KG1 (cell line): ENCODE measurements around the gene PAPOLB.

Experiments
- DNase-seq: peaks from one replicate; lab custom pipeline; 2025; lab: John Stamatoyannopoulos, UW

PAPOLB gene

GRCh38 chr7:4841836-4842235, 20.0 kb downstream of the PAPOLB start:
- DNase-seq, result no peak

DNA sequence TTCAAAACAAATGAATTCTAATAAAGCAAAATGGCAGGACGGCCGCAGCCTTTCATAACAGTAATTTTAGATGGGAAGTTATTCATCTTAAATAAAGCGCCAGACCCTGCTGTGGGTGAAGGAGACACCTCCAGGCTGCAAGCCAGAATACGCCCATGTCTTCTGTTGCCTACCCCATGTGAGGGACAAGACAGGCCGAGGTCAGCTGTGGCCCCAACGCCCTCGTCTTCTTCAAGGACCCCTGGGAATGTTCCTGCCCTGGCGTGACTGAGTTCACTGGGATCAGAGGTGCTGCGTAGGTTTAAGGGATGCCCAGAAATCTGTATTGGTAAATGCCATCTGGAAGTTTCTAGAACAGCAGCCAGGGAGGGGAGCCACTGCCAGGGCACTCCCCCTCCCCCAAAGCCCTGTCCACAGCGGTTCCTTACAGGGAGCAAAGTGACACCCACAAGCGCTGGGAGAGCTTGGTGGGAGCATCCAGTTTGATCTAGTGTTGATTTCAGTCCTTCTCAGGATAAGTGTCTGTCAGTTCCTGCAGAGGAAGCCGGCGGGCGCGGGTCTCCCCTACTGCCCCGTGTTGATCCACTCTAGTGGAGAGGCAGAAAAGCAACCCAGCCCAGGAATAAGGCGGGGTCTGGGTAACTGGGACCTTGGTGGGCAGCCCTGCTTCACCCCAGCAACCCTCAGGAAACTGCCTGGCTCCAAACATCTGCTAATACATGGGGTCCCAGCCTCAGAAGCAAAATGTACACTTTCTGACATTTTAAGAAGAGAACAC, 20.6 kb downstream of the PAPOLB start:
- no peak for DNase-seq

- DNase-seq, result no peak
Measured at GRCh38 chr7:4840079-4840501, 21.7 kb downstream of the PAPOLB start.

- DNase-seq, result no peak
Measured at GRCh38 chr7:4838626-4839334, 23.1 kb downstream of the PAPOLB start.

GRCh38 chr7:4837803-4838625, 23.8 kb downstream of the PAPOLB start:
- DNase-seq, result no peak

DNA sequence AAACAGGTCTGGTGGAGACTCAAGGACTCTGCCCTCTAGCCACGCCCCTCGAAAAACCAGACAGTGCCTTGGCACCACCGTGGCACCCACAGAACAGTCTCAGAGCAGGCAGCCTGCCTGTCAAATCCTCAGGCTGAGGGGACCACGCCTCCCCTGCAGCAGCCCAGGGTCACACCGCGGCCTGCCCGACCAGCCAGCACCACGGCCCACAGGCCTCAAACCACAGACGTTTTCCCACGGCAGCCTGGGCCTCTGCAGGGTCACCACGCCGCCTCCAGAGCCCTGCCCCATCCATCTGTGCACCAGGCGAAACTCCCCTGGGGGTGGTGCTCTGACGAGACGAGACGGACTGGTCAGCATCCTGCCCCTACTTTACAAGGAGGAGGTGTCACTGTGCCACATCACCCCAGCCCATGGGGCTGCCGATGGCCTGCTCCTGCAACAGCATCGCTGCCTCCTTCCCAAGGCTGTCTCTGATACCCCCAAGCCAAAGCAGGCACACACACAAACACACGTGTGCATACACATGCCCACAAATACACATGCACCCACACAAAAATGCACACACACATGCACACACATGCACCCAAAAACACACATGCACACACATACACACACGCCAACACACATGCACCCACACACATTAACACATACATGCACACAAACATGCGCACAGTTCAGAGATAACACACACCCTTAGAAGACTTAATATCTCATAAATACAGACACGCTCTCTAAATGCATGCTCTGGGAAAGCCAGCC, 24.6 kb downstream of the PAPOLB start:
- no peak for DNase-seq

- no peak for DNase-seq
Measured at GRCh38 chr7:4836206-4836661, 25.6 kb downstream of the PAPOLB start.

GRCh38 chr7:4835398-4836205, 26.2 kb downstream of the PAPOLB start:
- DNase-seq, result no peak

- DNase-seq, result no peak
Measured at GRCh38 chr7:4834601-4835397, 27.0 kb downstream of the PAPOLB start.

- no peak for DNase-seq
Measured at GRCh38 chr7:4833691-4834600, 27.9 kb downstream of the PAPOLB start.

GRCh38 chr7:4833176-4833575, 28.7 kb downstream of the PAPOLB start:
- no peak for DNase-seq

DNA sequence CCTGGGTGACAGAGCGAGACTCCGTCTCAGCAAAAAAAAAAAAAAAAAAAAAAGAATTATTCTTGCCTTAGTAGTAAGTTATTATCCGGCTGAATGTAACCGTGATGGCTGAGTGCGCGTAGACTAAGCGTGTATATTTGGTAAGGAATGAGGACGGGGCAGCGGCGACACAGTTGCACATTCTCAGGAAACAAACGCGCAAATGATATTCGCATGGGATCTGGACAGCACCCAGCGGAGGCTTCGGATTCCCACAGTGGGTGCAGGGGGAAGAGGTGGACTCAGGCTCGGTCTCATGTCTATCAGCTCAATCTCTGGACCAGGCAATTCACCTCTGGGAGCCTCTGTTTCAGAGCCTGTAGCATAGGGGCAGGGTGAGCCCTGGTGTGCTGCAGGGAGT, 29.1 kb downstream of the PAPOLB start:
- DNase-seq, result no peak

GRCh38 chr7:4831723-4832495, 29.9 kb downstream of the PAPOLB start:
- DNase-seq, result no peak

- peak; percentile 14 for DNase-seq
Measured at GRCh38 chr7:4830176-4830575, 31.7 kb downstream of the PAPOLB start.

GRCh38 chr7:4828720-4829383, 33.0 kb downstream of the PAPOLB start:
- no peak for DNase-seq

GRCh38 chr7:4825081-4825480, 36.7 kb downstream of the PAPOLB start:
- no peak for DNase-seq

DNA sequence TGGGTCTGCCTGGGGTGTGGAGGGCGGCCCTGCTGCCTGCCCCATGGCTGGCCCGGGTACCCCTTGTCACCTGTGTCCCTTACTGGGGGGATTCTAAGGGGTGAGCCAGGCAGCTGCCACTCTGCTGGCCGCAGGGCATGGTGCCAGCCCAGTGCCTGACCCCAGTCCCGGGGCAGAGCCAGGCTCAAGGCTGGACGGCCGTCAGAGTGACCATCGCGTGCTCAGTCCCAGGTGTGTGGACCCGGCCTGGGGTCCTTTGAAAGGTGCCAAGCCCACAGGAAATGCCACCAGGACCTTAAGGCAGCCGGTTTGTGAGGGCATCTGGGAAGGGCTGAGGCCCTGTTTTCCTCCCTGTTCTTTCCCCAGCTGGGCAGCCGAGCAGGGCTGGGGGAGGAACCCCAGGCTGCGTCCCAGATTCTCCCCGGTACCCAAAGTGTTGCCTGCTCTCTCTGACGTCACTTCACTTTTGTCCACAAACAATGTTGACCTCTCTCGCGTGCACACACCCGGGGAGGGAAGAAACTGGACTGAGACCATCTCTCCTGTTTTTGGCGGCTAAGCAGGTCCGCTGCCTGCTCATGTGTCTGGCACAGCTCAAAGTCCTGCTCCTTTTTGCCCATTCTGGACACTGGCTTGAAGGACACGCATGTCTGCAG, 37.6 kb downstream of the PAPOLB start:
- no peak for DNase-seq
